ENCODE measurements around the gene ZNF446.
A peak's percentile ranks its signal among the peaks of the same experiment; 100 is the strongest.
"Not testable (repeated sequence)": the region's sequence is repeated elsewhere in the genome, so short reads cannot be mapped to it uniquely, and the experiment has no call there.

The ZNF446 gene

DNA sequence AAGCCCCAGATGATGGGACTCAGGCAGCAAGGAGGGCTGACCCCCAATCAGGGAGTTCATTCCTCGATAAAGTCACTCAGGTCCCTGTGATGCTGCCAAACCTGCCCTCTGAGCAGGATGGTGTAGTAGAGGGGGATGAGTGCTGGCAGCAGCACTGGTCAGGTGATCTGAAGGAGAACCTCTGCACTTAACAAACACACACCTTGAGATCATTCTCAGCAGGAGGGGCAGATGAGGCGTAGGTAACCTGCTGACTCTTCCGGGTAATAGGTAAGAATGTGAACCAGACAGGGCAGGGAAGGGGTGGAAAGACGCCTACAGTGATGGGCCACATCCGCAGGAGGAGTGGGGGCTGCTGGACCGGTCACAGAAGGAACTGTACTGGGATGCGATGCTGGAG is 3.2 kb downstream of the ZNF446 start:
- DNase-seq (ENCODE audit: low read depth), result no peak
- H3K4me3 ChIP-seq (ENCODE audit: low read depth, low read length), result no peak overlapping the region
- TF ChIP-seq, protein P1, sequence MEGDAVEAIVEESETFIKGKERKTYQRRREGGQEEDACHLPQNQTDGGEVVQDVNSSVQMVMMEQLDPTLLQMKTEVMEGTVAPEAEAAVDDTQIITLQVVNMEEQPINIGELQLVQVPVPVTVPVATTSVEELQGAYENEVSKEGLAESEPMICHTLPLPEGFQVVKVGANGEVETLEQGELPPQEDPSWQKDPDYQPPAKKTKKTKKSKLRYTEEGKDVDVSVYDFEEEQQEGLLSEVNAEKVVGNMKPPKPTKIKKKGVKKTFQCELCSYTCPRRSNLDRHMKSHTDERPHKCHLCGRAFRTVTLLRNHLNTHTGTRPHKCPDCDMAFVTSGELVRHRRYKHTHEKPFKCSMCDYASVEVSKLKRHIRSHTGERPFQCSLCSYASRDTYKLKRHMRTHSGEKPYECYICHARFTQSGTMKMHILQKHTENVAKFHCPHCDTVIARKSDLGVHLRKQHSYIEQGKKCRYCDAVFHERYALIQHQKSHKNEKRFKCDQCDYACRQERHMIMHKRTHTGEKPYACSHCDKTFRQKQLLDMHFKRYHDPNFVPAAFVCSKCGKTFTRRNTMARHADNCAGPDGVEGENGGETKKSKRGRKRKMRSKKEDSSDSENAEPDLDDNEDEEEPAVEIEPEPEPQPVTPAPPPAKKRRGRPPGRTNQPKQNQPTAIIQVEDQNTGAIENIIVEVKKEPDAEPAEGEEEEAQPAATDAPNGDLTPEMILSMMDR (IDR thresholded peaks at IDR 0.05; ENCODE audit: low read depth, low read length, missing control alignments), result no peak

DNA sequence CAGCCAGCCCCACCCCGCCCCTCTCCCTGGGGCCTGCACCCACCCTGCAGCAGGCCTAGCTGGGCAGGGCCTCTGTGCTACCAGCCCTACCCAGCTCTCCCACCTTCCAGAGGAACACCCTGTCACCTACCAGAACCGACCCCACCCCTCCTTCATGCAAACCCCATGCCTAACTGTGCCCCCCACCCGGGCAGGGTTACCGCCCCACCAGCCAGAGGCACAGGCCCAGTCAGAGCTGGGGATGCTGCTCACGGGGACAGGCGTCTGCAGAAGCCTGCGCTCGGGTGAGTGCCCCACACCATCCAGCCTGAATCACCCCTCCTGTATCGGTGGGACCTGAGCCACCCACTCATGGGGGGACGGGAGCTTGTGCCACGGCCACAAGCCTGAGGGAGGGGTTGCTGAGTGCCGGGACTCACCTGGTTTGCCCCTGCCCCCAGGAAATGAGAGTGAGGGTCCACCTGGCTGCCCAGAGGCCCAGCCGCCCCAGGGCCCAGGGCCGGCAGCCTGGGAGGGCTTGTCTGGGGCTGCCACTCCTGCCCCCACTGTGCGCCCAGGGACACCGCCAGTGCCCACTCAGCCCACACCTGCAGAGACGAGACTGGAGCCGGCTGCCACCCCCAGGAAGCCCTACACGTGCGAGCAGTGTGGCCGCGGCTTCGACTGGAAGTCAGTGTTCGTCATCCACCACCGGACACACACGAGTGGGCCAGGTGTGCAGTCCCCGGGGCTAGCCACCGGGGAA is 3.8 kb downstream of the ZNF446 start:
- H3K4me3 ChIP-seq (ENCODE audit: low read depth, low read length), result no peak overlapping the region
- DNase-seq (ENCODE audit: low read depth), result no peak
- TF ChIP-seq, protein P1 (IDR thresholded peaks at IDR 0.05; ENCODE audit: low read depth, low read length, missing control alignments), result no peak

DNA sequence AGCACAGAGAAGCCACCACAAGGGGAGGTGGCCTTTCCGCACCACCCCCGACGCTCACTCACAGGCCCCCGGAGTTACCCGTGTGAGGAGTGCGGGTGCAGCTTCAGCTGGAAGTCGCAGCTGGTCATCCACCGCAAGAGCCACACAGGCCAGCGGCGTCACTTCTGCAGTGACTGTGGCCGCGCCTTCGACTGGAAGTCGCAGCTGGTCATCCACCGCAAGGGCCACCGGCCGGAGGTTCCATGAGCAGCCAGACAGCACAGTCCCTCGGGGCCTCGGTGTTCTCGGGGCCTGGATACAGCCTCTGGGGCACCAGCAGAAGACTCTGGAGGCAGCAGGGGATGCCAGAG is 4.3 kb downstream of the ZNF446 start:
- DNase-seq (ENCODE audit: low read depth), result no peak
- no peak overlapping the region for H3K4me3 ChIP-seq (ENCODE audit: low read depth, low read length)
- TF ChIP-seq, protein P1 (IDR thresholded peaks at IDR 0.05; ENCODE audit: low read depth, low read length, missing control alignments), result no peak

DNA sequence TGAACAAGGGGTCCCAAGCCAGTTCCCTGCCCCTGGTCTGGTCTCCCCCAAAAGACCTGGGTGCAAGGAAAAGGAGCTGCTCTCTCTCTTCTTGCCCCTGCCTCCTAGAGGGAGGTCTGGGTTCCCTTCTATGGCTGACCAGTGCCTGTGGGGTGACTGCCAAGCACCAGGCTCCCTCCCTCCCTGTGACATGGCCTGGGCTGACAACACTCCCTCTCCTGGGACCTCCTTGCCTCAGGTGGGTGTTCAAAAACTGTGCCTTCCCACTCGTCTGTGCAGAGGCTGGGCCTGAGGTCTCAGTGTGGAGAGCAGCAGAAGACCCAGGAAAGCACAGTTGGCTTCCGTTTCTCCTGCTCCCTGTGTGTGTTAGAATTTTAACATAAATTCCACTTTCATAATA is 4.7 kb downstream of the ZNF446 start:
- H3K4me3 ChIP-seq (ENCODE audit: low read depth, low read length), result no peak overlapping the region
- no peak for DNase-seq (ENCODE audit: low read depth)
- TF ChIP-seq, protein P1 (IDR thresholded peaks at IDR 0.05; ENCODE audit: low read depth, low read length, missing control alignments), result no peak

DNA sequence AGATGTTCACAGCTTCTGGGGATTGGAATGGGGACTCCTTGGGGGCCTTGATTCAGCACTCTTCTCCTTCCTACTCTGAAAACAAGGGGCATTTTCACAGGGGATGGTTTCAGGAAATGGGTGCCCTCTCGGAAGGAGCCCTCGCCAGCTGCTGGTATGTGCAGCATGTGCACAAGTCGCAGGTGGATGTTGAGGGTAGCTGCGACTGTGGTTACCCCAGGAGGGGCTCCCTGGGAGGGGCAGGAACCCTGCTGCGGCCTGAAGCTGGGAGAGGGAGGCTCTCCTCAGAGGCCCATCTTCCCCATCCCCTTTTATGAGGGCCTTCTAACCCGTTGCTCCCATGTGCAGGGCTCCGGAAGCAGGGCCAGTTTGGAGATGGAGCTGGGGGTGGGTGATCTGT is 6.2 kb downstream of the ZNF446 start:
- DNase-seq (ENCODE audit: low read depth), result no peak
- TF ChIP-seq, protein P1 (IDR thresholded peaks at IDR 0.05; ENCODE audit: low read depth, low read length, missing control alignments), result no peak
- no peak overlapping the region for H3K4me3 ChIP-seq (ENCODE audit: low read depth, low read length)

DNA sequence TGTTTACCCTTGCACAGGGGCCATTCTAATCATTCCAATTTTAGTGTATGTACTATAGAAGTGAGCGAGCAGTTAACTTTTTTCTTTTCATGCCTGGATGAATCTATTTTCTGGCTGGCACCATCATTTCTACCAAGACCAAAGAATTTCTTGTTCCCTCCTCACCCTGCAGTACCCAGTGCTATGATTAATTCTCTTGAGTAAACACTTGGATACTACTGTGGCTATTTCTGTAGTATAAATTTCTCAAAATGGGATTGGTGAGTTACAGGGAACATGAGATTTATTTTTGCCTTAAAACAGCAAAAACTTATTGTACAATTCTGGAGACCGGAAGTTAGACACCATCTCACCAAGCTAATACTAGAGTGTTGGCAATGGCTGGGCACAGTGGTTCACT is 7.6 kb downstream of the ZNF446 start:
- H3K4me3 ChIP-seq (ENCODE audit: low read depth, low read length), result no peak overlapping the region
- TF ChIP-seq, protein P1 (IDR thresholded peaks at IDR 0.05; ENCODE audit: low read depth, low read length, missing control alignments), result no peak
- DNase-seq (ENCODE audit: low read depth), result no peak

DNA sequence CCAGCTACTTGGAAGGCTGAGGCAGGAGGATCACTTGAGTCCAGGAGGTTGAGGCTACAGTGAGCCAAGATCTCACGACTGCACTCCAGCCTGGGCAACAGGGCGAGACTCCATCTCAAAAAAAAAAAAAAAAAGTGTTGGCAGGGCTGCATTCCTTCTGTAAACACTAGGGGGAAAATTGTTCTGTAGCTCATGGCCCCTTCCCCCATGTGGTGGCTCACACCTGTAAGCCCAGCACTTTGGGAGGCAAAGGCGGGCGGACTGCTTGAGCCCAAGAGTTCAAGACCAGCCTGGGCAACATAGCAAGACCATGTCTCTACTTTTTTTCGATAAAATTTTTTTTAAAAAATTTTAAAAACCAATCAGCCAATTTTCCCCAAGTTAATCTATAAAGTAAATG is 8.2 kb downstream of the ZNF446 start:
- DNase-seq (ENCODE audit: low read depth); H3K4me3 ChIP-seq (ENCODE audit: low read depth, low read length): not testable (repeated sequence)
- TF ChIP-seq, protein P1 (IDR thresholded peaks at IDR 0.05; ENCODE audit: low read depth, low read length, missing control alignments), result peak; percentile 13
